Upper lobe of left lung (tissue), 4 donors: ENCODE data around the gene PRAMEF15.
"Not testable (repeated sequence)": the region's sequence is repeated elsewhere in the genome, so short reads cannot be mapped to it uniquely, and the experiment has no call there.

Experiments used
- POLR2A ChIP-seq, 4 donors: fragments of 450-650 bp; IDR thresholded peaks; one replicate each; pipeline ENCODE4 v1.5.1; 2016 to 2017; ENCODE audit warnings: antibody characterized with exemption in 4 of 4, mild to moderate bottlenecking in 2 of 4
- POLR2AphosphoS5 ChIP-seq, 2 donors: sonication (generic); formaldehyde crosslinking; IDR thresholded peaks; one replicate each; pipeline ENCODE4 v1.5.1; 2017; ENCODE audit warnings: antibody characterized with exemption in 2 of 2
- TF ChIP-seq, protein P1 (sequence below), 6 experiments: fragments of 450-650 bp in 4 of 6; fragments of 200-600 bp in 2 of 6; sonication (generic) in 2 of 6; IDR thresholded peaks; one replicate each; pipeline ENCODE4 v1.5.1; 2016 to 2019; ENCODE audit warnings: antibody characterized with exemption in 6 of 6

DNA sequence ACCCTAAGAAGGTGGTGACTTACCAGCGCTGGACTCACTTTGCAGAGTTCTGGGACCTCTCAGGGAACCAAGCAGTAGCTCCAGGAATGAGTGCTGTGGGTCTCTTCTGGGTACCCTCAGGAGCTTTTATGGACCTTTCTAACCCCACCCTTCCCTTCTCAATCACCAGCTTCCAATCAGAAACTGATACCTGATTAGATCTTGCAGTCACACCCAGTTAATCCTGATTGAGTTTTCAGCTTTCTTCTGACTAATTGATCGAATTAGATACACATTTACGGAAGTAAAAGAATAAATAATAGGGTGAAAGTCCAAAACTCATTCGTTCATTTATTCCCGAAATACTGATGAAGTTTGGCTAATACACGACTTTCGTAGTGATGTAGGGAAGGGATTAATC is 31.7 kb downstream of the PRAMEF15 start, which contains the start of gene PRAMEF14:
- not testable (repeated sequence) for TF ChIP-seq POLR2A, POLR2AphosphoS5 (IDR thresholded peaks at IDR 0.05)
- TF ChIP-seq, protein P1, sequence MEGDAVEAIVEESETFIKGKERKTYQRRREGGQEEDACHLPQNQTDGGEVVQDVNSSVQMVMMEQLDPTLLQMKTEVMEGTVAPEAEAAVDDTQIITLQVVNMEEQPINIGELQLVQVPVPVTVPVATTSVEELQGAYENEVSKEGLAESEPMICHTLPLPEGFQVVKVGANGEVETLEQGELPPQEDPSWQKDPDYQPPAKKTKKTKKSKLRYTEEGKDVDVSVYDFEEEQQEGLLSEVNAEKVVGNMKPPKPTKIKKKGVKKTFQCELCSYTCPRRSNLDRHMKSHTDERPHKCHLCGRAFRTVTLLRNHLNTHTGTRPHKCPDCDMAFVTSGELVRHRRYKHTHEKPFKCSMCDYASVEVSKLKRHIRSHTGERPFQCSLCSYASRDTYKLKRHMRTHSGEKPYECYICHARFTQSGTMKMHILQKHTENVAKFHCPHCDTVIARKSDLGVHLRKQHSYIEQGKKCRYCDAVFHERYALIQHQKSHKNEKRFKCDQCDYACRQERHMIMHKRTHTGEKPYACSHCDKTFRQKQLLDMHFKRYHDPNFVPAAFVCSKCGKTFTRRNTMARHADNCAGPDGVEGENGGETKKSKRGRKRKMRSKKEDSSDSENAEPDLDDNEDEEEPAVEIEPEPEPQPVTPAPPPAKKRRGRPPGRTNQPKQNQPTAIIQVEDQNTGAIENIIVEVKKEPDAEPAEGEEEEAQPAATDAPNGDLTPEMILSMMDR (IDR thresholded peaks at IDR 0.05): not testable (repeated sequence)
